ENCODE results near the gene ZMYM5. TPM values are rescaled to one million over a fixed set of nuclear protein-coding genes. Genes with fewer than 3 reads are reported as not detected.
"Not testable (repeated sequence)": the region's sequence is repeated elsewhere in the genome, so short reads cannot be mapped to it uniquely, and the experiment has no call there.

Gene ZMYM5
- total RNA-seq, 6 donors from 2014 or later = 6.5 to 23.0 (median 10.4) TPM

- DNase-seq = peak; percentile 47 to 95
Measured at GRCh38 chr13:19864024-19864745, 736 bp upstream of the ZMYM5 start.

GRCh38 chr13:19862481-19863313 lies 752 bp downstream of the ZMYM5 start:
- peak overlapping the region; percentile 53 to 90 (median 76) for H3K4me3 ChIP-seq
- TF ChIP-seq POLR2A (IDR thresholded peaks at IDR 0.05) = peak in 1 of 4 donors; percentile 4
- TF ChIP-seq CTCF (IDR thresholded peaks at IDR 0.05) = no peak
- no peak for TF ChIP-seq EP300 (IDR thresholded peaks at IDR 0.05)
- TF ChIP-seq POLR2AphosphoS5 (IDR thresholded peaks at IDR 0.05) = peak in 1 of 2 donors; percentile 22
- peaks cover 0 to 4% (median 0%) of the 10 kb centered on the region in 4 donors for H3K36me3 ChIP-seq
- H3K9me3 ChIP-seq = no peaks in the 10 kb centered on the region
- WGBS, 2 donors = 1% methylated on average over 13 to 44 of the region's 66 CpGs
- H3K27ac ChIP-seq = peak overlapping the region; percentile 97 to 100 (median 98)
- DNase-seq (peak in 1 of 2 donors; percentile 36), ATAC-seq (ENCODE audit: low FRiP score in 2 of 2) (peak in 1 of 2 donors; percentile 19)
- H3K4me1 ChIP-seq = peaks cover 18 to 28% (median 25%) of the 10 kb centered on the region in 4 donors
- H3K27me3 ChIP-seq = no peaks in the 10 kb centered on the region

More at GRCh38 chr13:19864024-19864745, 736 bp upstream of the ZMYM5 start:
- H3K4me3 ChIP-seq = peak overlapping the region; percentile 53 to 90 (median 74)
- H3K27ac ChIP-seq = peak overlapping the region; percentile 97 to 100 (median 98)
- H3K9me3 ChIP-seq = no peaks in the 10 kb centered on the region
- H3K36me3 ChIP-seq = no peaks in the 10 kb centered on the region
- 0 to 5% methylated on average over 6 to 38 of the region's 54 CpGs for WGBS, 2 donors
- H3K4me1 ChIP-seq = peaks cover 18 to 28% (median 25%) of the 10 kb centered on the region in 4 donors
- peak; percentile 68 for ATAC-seq (ENCODE audit: low FRiP score in 2 of 2)
- TF ChIP-seq POLR2AphosphoS5 (IDR thresholded peaks at IDR 0.05) (no peak), EP300 (IDR thresholded peaks at IDR 0.05) (no peak), CTCF (IDR thresholded peaks at IDR 0.05) (peak in 1 of 6 experiments; percentile 1), POLR2A (IDR thresholded peaks at IDR 0.05) (peak in 1 of 4 donors; percentile 17)
- no peaks in the 10 kb centered on the region for H3K27me3 ChIP-seq

- H3K36me3 ChIP-seq = peaks cover 0 to 4% (median 0%) of the 10 kb centered on the region in 4 donors
- H3K27me3 ChIP-seq = no peaks in the 10 kb centered on the region
- peak overlapping the region in 3 of 4 donors; percentile 97 to 100 (median 100) for H3K27ac ChIP-seq
- H3K9me3 ChIP-seq = no peaks in the 10 kb centered on the region
- no peak for DNase-seq
- WGBS, 2 donors = 9% methylated on average over 4 of the region's 4 CpGs
- ATAC-seq (ENCODE audit: low FRiP score in 2 of 2) = no peak
- peaks cover 18 to 31% (median 25%) of the 10 kb centered on the region in 4 donors for H3K4me1 ChIP-seq
- TF ChIP-seq POLR2A (IDR thresholded peaks at IDR 0.05) (no peak), CTCF (IDR thresholded peaks at IDR 0.05) (no peak), POLR2AphosphoS5 (IDR thresholded peaks at IDR 0.05) (no peak), EP300 (IDR thresholded peaks at IDR 0.05) (no peak)
- H3K4me3 ChIP-seq = peak overlapping the region in 3 of 4 donors; percentile 53 to 90 (median 77)
Measured at GRCh38 chr13:19861762-19862161, 1.7 kb downstream of the ZMYM5 start.

- DNase-seq = peak in 1 of 2 donors; percentile 36
- Histone ChIP-seq H3K4me1 (peaks cover 18 to 31% (median 25%) of the 10 kb centered on the region in 4 donors), H3K27ac (peak overlapping the region in 2 of 4 donors; percentile 100), H3K9me3 (no peaks in the 10 kb centered on the region), H3K27me3 (no peaks in the 10 kb centered on the region), H3K4me3 (no peak overlapping the region), H3K36me3 (peaks cover 0 to 6% (median 0%) of the 10 kb centered on the region in 4 donors)
- no peak for ATAC-seq (ENCODE audit: low FRiP score in 2 of 2)
- 89 to 91% methylated on average over 4 of the region's 4 CpGs for WGBS, 2 donors
- TF ChIP-seq CTCF (IDR thresholded peaks at IDR 0.05) (no peak), POLR2AphosphoS5 (IDR thresholded peaks at IDR 0.05) (no peak), POLR2A (IDR thresholded peaks at IDR 0.05) (no peak), EP300 (IDR thresholded peaks at IDR 0.05) (no peak)
Measured at GRCh38 chr13:19860884-19861655, 2.4 kb downstream of the ZMYM5 start.

- H3K36me3 ChIP-seq = peaks cover 0 to 20% (median 0%) of the 10 kb centered on the region in 4 donors
- H3K27ac ChIP-seq; H3K4me3 ChIP-seq; DNase-seq; H3K27me3 ChIP-seq; H3K9me3 ChIP-seq; ATAC-seq (ENCODE audit: low FRiP score in 2 of 2): not testable (repeated sequence)
- H3K4me1 ChIP-seq = peaks cover 18 to 23% (median 20%) of the 10 kb centered on the region in 4 donors
- 100% methylated on average over 2 of the region's 2 CpGs for WGBS, 2 donors
Measured at GRCh38 chr13:19857637-19858036, 5.8 kb downstream of the ZMYM5 start.
